MCF 10A (cell line): Measurements from ENCODE around the gene CHIC2. TPM values are rescaled to one million over a fixed set of nuclear protein-coding genes. Genes with fewer than 3 reads are reported as not detected.
"Not testable (repeated sequence)": the region's sequence is repeated elsewhere in the genome, so short reads cannot be mapped to it uniquely, and the experiment has no call there.

Experiments used
- BruUV-seq: library from RNA; stranded (reverse); fragments of 400-500 nt; replicated peaks from 2 replicates; lab custom pipeline; 2021; lab: Mats Ljungman, UMichigan
- CTCF ChIA-PET: fragments of 300-600 bp; sonication (Branson Sonifier 250); formaldehyde crosslinking; extraction: SDS; loops from one replicate; lab custom pipeline; 2021; ENCODE audit warnings: antibody characterized with exemption, inconsistent platforms; lab: Yijun Ruan, JAX
- POLR2A ChIA-PET: fragments of 300-600, 350-650 bp; sonication (Branson Sonifier 250); formaldehyde crosslinking; extraction: SDS; loops from one replicate; lab custom pipeline; 2020; ENCODE audit warnings: antibody characterized with exemption, inconsistent platforms; lab: Yijun Ruan, JAX
- DNase-seq: peaks from one replicate; pipeline ENCODE4 v3.0.0-alpha.2; 2018; ENCODE audit not compliant: unreplicated experiment
- H3K27ac Mint-ChIP-seq: one replicate; pipeline ENCODE4 v1.8.0; 2022; ENCODE audit warnings: mild to moderate bottlenecking, low read depth, mixed read lengths; ENCODE audit not compliant: unreplicated experiment
- H3K27me3 Mint-ChIP-seq: one replicate; pipeline ENCODE4 v1.8.0; 2022; ENCODE audit warnings: mixed read lengths; ENCODE audit not compliant: insufficient read depth, unreplicated experiment
- H3K36me3 Mint-ChIP-seq: one replicate; pipeline ENCODE4 v1.8.0; 2022; ENCODE audit warnings: mild to moderate bottlenecking, moderate library complexity, mixed read lengths; ENCODE audit not compliant: insufficient read depth, unreplicated experiment
- H3K4me1 Mint-ChIP-seq: one replicate; pipeline ENCODE4 v1.8.0; 2022; ENCODE audit warnings: mixed read lengths; ENCODE audit not compliant: insufficient read depth, unreplicated experiment
- H3K4me3 Mint-ChIP-seq: one replicate; pipeline ENCODE4 v1.8.0; 2022; ENCODE audit warnings: mild to moderate bottlenecking, moderate library complexity, mixed read lengths; ENCODE audit not compliant: unreplicated experiment
- H3K9me3 Mint-ChIP-seq: one replicate; pipeline ENCODE4 v1.8.0; 2022; ENCODE audit warnings: mixed read lengths; ENCODE audit not compliant: unreplicated experiment
- intact Hi-C: fragments of 100-400 bp; cut with micrococcal nuclease; formaldehyde crosslinking; loops from 2 replicates; pipeline ENCODE4 v1.14.1; 2022
- total RNA-seq: library from RNA; stranded (reverse); gene quantifications from 2 replicates; pipeline ENCODE4 v1.2.3, GENCODE V29; 2022
- TF ChIP-seq, protein P1 (sequence below): fragments of 200-600 bp; IDR thresholded peaks from one replicate; pipeline ENCODE4 v1.8.0; 2022; ENCODE audit warnings: antibody characterized with exemption, mild to moderate bottlenecking; ENCODE audit not compliant: unreplicated experiment

CHIC2 gene
- total RNA-seq, 1 experiment from 2014 or later: 59.4 TPM

DNA sequence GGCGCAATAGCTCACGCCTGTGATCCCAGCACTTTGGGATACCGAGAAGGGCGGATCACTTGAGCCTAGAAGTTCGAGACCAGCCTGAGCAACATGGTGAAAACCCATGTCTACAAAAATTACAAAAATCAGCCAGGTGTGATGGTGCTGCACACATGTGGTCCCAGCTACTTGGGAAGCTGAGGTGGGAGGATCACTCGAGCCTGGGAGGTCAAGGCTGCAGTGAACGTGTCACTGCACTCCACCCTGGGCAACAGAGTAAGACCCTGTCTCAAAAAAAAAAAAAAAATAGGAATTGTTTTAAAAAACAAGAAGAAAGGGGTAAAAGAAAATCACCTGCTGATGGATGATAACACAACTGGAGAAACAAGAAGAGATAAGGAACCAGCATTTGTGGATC, 38.8 kb downstream of the CHIC2 start:
- H3K27me3 Mint-ChIP-seq: no peaks in the 10 kb centered on the region
- peaks cover 17% of the 10 kb centered on the region for H3K4me1 Mint-ChIP-seq
- no TSS peak for BruUV-seq
- H3K27ac Mint-ChIP-seq: no peak overlapping the region
- DNase-seq: no peak
- ChIA-PET CTCF (no interaction called here), POLR2A (interaction anchor here (0.9 kb wide), 1 partner anchor 13 kb away, joined by 3 read pairs; no protein-coding TSS in a partner anchor)
- intact Hi-C loops: no loop called here
- H3K9me3 Mint-ChIP-seq: no peaks in the 10 kb centered on the region
- H3K4me3 Mint-ChIP-seq: no peak overlapping the region
- TF ChIP-seq, protein P1, sequence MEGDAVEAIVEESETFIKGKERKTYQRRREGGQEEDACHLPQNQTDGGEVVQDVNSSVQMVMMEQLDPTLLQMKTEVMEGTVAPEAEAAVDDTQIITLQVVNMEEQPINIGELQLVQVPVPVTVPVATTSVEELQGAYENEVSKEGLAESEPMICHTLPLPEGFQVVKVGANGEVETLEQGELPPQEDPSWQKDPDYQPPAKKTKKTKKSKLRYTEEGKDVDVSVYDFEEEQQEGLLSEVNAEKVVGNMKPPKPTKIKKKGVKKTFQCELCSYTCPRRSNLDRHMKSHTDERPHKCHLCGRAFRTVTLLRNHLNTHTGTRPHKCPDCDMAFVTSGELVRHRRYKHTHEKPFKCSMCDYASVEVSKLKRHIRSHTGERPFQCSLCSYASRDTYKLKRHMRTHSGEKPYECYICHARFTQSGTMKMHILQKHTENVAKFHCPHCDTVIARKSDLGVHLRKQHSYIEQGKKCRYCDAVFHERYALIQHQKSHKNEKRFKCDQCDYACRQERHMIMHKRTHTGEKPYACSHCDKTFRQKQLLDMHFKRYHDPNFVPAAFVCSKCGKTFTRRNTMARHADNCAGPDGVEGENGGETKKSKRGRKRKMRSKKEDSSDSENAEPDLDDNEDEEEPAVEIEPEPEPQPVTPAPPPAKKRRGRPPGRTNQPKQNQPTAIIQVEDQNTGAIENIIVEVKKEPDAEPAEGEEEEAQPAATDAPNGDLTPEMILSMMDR: no peak
- H3K36me3 Mint-ChIP-seq: peaks cover 20% of the 10 kb centered on the region

DNA sequence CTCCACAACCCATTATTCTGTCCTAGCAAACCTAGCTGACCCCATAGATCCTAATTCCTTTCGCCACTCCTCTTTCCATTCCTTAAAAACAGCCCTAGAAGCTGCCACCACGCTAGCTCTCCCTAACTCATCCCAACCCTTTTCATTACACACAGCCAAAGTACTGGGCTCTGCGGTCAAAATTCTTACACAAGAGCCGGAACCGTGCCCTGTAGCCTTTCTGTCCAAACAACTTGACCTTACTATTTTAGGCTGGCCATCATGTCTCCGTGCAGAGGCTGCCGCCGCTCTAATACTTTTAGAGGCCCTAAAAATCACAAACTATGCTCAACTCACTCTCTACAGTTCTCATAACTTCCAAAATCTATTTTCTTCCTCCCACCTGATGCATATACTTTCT, 41.4 kb downstream of the CHIC2 start:
- H3K9me3 Mint-ChIP-seq, DNase-seq, intact Hi-C loops, BruUV-seq, H3K27ac Mint-ChIP-seq, H3K4me3 Mint-ChIP-seq, H3K27me3 Mint-ChIP-seq, H3K36me3 Mint-ChIP-seq, POLR2A ChIA-PET, CTCF ChIA-PET: not testable (repeated sequence)
- peaks cover 11% of the 10 kb centered on the region for H3K4me1 Mint-ChIP-seq

DNA sequence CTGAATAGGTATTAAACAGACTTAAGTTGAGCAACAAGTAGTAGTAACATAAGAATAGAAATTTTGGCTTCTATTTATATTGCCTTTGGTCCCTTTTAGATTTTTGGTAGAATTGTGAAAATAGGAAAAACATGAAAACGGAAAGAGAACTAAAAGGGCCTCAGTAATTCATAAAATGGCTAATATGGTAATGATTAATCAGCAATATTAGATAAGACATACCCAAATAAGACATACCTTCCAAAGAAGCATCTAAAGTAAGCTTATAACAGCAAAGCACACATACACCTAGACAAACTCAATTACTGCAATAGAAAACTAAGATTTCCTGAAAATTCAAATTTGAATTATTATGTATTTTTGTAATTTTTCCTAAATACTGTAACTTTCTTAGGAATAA, 46.4 kb downstream of the CHIC2 start:
- no peaks in the 10 kb centered on the region for H3K4me1 Mint-ChIP-seq
- intact Hi-C loops: no loop called here
- H3K9me3 Mint-ChIP-seq: no peaks in the 10 kb centered on the region
- ChIA-PET POLR2A (interaction anchor here (0.6 to 1.4 kb wide), 4 partner anchors 11 to 75 kb away, joined by 3 to 5 read pairs (median 4); no protein-coding TSS in a partner anchor), CTCF (interaction anchor here (2.3 kb wide), 1 partner anchor 109 kb away, joined by 7 read pairs; no protein-coding TSS in a partner anchor)
- no peak overlapping the region for H3K4me3 Mint-ChIP-seq
- H3K27me3 Mint-ChIP-seq: no peaks in the 10 kb centered on the region
- no peak overlapping the region for H3K27ac Mint-ChIP-seq
- no peak for DNase-seq
- H3K36me3 Mint-ChIP-seq: peaks cover 6% of the 10 kb centered on the region
- BruUV-seq: no TSS peak
- TF ChIP-seq, protein P1: no peak

DNA sequence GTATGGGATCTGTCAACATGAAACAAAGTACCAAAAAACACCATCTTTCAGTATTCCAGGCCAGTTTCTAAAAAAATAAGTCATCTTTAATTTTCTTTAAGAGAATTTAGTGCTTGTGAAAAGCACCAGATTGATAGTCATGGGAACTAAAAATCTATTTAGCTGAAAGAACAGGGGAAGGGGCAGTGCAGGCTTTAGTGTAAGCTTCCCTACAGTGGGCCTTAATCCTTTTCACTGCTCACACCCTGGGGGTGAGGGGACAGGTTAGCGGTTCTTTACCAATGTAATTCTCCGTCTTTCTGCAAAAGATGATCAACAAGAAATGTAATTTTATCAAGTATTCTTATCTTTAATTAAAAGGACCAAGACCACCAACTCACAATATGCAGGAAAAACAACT, 47.1 kb downstream of the CHIC2 start:
- Mint-ChIP-seq H3K4me1 (no peaks in the 10 kb centered on the region), H3K36me3 (peaks cover 6% of the 10 kb centered on the region), H3K9me3 (no peaks in the 10 kb centered on the region), H3K27me3 (no peaks in the 10 kb centered on the region), H3K27ac (no peak overlapping the region), H3K4me3 (no peak overlapping the region)
- intact Hi-C loops: no loop called here
- ChIA-PET CTCF (interaction anchor here (0.7 to 2.3 kb wide), 4 partner anchors 27 to 201 kb away, joined by 3 to 7 read pairs (median 4); no protein-coding TSS in a partner anchor), POLR2A (interaction anchor here (1.2 to 1.4 kb wide), 3 partner anchors 10 to 75 kb away, joined by 3 to 5 read pairs (median 3); no protein-coding TSS in a partner anchor)
- TF ChIP-seq, protein P1: no peak
- no peak for DNase-seq
- no TSS peak for BruUV-seq
